Fibroblast of lung (primary cell): Measurements from ENCODE around the gene POM121C. TPM values are rescaled to one million over a fixed set of nuclear protein-coding genes. Genes with fewer than 3 reads are reported as not detected.
"Not testable (repeated sequence)": the region's sequence is repeated elsewhere in the genome, so short reads cannot be mapped to it uniquely, and the experiment has no call there.

Experiments used
- DNase-seq, 2 donors: peaks; one replicate each; pipeline versions ENCODE4 v3.0.0 to v3.0.0-alpha.2; 2010; ENCODE audit warnings: low read depth in 2 of 2
- H2AFZ ChIP-seq: 2 replicates; pipeline ENCODE4 v1.5.1; 2012; ENCODE audit warnings: low read length, control low read depth, inconsistent platforms
- H3K27ac ChIP-seq: 2 replicates; pipeline ENCODE4 v1.5.1; 2011; ENCODE audit warnings: low read length, control low read depth; ENCODE audit not compliant: insufficient read depth
- H3K27me3 ChIP-seq: 2 replicates; pipeline ENCODE4 v1.5.1; 2011; ENCODE audit warnings: mild to moderate bottlenecking, low read length; ENCODE audit not compliant: control insufficient read depth, insufficient read depth
- H3K36me3 ChIP-seq: 2 replicates; pipeline ENCODE4 v1.5.1; 2011; ENCODE audit warnings: low read length; ENCODE audit not compliant: control insufficient read depth, insufficient read depth
- H3K4me1 ChIP-seq: 2 replicates; pipeline ENCODE4 v1.5.1; 2011; ENCODE audit warnings: low read length; ENCODE audit not compliant: control insufficient read depth, insufficient read depth; ENCODE audit errors: extremely low read depth
- H3K4me2 ChIP-seq: 2 replicates; pipeline ENCODE4 v1.5.1; 2011; ENCODE audit warnings: low read length, control low read depth; ENCODE audit not compliant: insufficient read depth; ENCODE audit errors: extremely low read depth
- H3K4me3 ChIP-seq, 4 experiments: fragments of 200-600 bp in 1 of 4; sonication (generic) in 1 of 4; replicated peaks in 1 of 4; 2 replicates each; pipeline ENCODE4 v1.5.1; 2011 to 2016; ENCODE audit warnings: low read length in 4 of 4, low read depth in 3 of 4, mild to moderate bottlenecking in 3 of 4, control low read depth in 2 of 4, inconsistent platforms in 1 of 4, mixed read lengths in 1 of 4; ENCODE audit not compliant: insufficient read depth in 1 of 4; ENCODE audit errors: control extremely low read depth in 1 of 4
- H3K79me2 ChIP-seq: 2 replicates; pipeline ENCODE4 v1.5.1; 2012; ENCODE audit warnings: mild to moderate bottlenecking, low read length, inconsistent platforms; ENCODE audit not compliant: control insufficient read depth, insufficient read depth
- H3K9ac ChIP-seq: 2 replicates; pipeline ENCODE4 v1.5.1; 2011; ENCODE audit warnings: mild to moderate bottlenecking, low read length, control low read depth; ENCODE audit not compliant: insufficient read depth
- H3K9me3 ChIP-seq: 2 replicates; pipeline ENCODE4 v1.5.1; 2012; ENCODE audit warnings: low read depth, low read length; ENCODE audit not compliant: control insufficient read depth, insufficient read depth
- H4K20me1 ChIP-seq: 2 replicates; pipeline ENCODE4 v1.5.1; 2011; ENCODE audit warnings: low read length; ENCODE audit not compliant: control insufficient read depth, insufficient read depth; ENCODE audit errors: extremely low read depth
- polyA plus RNA-seq, 2 donors: library from polyadenylated mRNA; depleted of rRNA in 1 of 2; stranded (reverse) in 1 of 2; unstranded in 1 of 2; fragments of >200 nt; gene quantifications; 2 replicates each; pipeline ENCODE4 v1.2.1, GENCODE V29; 2011 to 2012; ENCODE audit warnings: missing spikeins in 1 of 2
- total RNA-seq: library from RNA; depleted of rRNA; stranded (reverse); fragments of >200 nt; gene quantifications from 2 replicates; pipeline ENCODE4 v1.2.1, GENCODE V29; 2014

The POM121C gene
- total and polyA plus RNA-seq, 2 donors (not counting 1 experiment from before 2014, with no cell fraction given): 6.9 to 14.7 TPM

DNA sequence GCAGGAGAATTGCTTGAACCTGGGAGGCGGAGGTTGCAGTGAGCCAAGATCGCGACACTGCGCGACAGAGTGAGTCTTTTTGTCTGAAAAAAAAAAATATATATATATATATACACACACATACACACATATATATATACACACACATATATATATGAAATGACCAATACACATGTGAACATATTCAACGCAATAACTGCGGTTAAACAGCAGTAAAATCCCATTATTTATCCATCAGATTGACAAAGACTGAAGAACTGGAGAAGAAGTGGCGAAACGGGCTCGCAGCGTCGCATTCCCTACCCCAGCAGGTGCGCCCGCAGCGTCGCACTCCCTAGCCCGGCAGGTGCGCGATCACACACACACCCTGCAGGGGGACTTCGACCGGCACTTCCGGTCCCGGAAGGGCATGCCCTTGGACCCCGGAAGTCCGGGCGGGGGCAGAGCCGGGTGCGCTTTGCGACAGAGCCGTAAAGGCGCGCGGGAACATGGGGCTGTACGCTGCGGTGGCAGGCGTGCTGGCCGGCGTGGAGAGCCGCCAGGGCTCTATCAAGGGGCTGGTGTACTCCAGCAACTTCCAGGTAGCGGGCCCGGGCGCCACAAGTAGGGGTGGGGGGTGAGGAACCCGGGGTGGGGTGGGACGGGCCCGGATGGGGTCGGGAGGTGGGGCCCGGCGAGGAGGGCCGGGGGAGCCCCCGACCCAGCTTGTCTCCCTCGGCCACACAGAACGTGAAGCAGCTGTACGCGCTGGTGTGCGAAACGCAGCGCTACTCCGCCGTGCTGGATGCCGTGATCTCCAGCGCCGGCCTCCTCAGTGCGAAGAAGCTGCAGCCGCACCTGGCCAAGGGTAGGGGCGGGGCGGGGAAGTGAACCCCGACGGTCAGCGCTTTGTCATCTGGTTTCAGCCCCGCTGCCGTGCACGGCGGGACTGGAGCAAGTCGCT, 75.9 kb downstream of the POM121C start:
- not testable (repeated sequence) for H2AFZ ChIP-seq, H3K36me3 ChIP-seq, H3K79me2 ChIP-seq, H4K20me1 ChIP-seq, H3K27me3 ChIP-seq, H3K9ac ChIP-seq, H3K9me3 ChIP-seq, H3K27ac ChIP-seq, DNase-seq, H3K4me2 ChIP-seq, H3K4me1 ChIP-seq
- peak overlapping the region in 1 of 4 experiments; percentile 42 for H3K4me3 ChIP-seq

DNA sequence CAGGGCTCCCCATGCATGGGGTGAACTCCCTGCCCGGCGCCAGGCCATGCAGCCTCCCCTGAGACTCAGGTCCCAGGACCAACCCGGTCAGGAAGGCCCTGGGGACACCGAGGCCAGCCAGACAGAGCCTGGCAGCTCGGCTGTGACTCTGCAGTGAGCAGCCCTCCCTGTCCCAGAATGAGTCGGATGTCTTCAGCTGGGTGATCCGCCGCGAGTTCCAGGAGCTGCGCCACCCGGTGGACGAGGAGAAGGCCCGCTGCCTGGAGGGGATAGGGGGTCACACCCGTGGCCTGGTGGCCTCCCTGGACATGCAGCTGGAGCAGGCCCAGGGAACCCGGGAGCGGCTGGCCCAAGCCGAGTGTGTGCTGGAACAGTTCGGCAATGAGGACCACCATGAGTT, 81.4 kb downstream of the POM121C start:
- H3K9ac ChIP-seq, H2AFZ ChIP-seq, DNase-seq, H3K36me3 ChIP-seq, H3K27ac ChIP-seq, H3K27me3 ChIP-seq, H3K79me2 ChIP-seq, H4K20me1 ChIP-seq, H3K4me3 ChIP-seq, H3K4me1 ChIP-seq, H3K4me2 ChIP-seq, H3K9me3 ChIP-seq: not testable (repeated sequence)

DNA sequence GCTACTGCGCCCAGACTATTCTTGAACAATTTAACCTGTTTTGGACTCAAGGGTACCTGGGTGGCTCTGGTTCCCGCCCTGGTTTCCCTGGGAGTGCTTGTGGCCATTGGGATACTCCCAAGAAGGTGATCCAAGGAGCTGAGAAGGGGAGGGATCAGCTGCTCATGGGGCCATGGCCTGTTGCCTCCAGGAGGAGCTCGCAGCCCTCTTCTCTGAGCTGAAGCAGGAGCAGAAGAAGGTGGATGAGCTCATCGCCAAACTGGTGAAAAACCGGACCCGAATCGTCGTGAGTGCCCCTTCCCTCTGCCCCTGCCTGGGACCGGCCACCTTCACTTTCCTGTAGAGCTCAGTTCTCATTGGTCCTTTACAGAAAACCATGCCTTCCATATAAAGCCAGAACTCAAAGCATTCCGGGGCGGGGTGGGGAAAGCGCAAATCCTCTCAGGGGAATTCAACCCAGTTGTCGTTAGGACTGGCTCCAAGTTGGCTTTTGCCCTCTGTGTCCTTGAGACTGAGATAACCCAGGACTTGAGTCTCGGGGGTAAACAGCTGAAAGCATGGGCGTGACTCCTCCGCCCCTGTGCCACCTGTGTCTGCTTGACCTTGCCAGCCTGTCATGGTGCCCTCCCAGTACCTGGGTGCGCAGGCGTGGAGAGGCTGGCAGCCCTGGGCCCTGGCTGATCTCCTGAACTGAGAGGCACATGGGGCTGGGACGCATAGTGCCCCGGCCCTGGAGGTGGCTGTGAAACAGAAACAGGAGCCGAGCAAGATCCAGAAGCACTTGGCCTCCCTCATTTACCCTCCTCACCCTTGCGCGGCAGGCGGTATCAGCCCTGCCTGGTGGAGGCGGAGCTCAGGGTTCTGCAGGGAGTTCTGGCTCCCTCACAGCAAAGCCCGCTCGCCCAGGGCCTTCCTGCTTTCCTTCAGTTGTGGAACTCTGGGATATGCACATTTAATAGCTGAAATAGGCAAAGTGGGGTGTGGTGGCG, 82.3 kb downstream of the POM121C start:
- H4K20me1 ChIP-seq, H3K27ac ChIP-seq, H3K4me1 ChIP-seq, H3K9me3 ChIP-seq, H3K79me2 ChIP-seq, H3K27me3 ChIP-seq, H3K4me3 ChIP-seq, DNase-seq, H3K36me3 ChIP-seq, H3K4me2 ChIP-seq, H2AFZ ChIP-seq, H3K9ac ChIP-seq: not testable (repeated sequence)

DNA sequence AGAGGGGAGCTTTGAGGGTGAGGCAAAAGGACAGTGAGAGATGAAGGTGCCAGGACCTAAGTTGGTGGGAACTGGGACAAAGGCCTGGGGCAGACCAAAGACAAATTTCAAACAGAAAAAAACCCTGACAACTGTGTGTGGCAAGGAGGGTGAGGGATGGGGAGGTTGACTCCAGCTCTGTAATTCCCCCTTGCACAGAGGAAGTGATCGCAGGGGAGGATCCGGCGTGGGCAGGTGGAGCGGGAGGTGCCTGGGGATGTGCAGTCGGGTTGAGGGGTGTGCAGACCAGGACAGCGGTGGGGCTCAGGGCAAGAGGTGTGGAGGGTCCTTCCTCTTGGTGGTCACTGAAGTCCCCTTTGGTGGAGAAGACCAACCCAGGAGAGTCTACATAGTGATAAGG, 85.5 kb downstream of the POM121C start:
- H3K27ac ChIP-seq, DNase-seq, H3K4me3 ChIP-seq, H3K4me2 ChIP-seq, H3K9ac ChIP-seq, H3K9me3 ChIP-seq, H3K27me3 ChIP-seq, H3K79me2 ChIP-seq, H3K36me3 ChIP-seq, H2AFZ ChIP-seq, H4K20me1 ChIP-seq, H3K4me1 ChIP-seq: not testable (repeated sequence)

DNA sequence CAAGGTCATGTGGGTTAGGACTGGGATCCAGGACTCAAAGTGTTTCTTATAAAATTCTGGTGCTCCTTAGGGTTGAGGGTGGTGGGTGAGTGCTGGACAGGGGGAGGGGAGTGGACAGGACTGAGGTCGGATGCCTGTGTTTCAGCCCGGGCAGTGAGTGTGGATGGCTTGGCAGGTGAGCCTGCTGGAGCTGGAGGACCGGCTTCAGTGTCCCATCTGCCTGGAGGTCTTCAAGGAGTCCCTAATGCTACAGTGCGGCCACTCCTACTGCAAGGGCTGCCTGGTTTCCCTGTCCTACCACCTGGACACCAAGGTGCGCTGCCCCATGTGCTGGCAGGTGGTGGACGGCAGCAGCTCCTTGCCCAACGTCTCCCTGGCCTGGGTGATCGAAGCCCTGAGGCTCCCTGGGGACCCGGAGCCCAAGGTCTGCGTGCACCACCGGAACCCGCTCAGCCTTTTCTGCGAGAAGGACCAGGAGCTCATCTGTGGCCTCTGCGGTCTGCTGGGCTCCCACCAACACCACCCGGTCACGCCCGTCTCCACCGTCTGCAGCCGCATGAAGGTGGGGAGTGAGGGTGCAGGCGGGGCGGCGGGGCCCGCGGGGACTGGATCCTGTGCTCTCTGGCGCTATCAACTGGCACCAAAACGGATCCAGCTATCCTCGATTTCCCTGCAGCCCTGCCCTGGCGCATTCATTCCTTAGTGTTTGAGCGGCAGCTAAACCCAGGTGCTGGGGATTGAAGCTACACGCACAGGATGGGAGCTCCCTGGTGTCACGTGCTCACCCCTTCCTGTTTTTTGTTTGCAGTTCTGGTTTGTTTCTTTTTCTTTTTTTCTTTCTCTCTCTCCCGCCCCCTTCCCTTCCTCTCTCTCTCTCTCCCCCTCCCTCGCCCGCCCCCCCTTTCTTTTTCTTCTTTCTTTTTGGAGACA, 87.1 kb downstream of the POM121C start:
- not testable (repeated sequence) for H3K9ac ChIP-seq, H3K27me3 ChIP-seq, H4K20me1 ChIP-seq, H2AFZ ChIP-seq, H3K9me3 ChIP-seq, H3K27ac ChIP-seq, H3K79me2 ChIP-seq, H3K36me3 ChIP-seq, DNase-seq, H3K4me3 ChIP-seq, H3K4me1 ChIP-seq, H3K4me2 ChIP-seq

DNA sequence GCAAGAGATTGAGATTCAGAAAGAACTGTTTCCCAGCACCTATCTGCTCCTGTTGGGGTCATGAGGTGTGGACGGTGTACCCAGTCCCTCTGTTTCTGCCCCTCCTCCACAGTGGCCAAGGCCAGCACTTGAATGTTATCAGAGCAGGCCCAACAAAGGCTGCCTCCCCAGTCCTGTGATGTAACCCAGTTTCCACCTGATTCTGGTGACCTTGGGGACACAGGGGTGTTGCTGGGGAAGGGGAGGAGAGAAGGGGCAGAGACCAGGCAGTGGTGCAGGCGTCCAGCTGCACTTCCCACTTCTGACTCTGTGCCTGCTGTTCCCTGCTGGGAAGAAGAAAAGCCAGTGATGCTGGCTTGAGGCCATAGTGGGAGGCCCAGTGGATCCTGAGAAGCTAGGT, 88.2 kb downstream of the POM121C start:
- not testable (repeated sequence) for H3K4me1 ChIP-seq, H3K36me3 ChIP-seq, H3K4me3 ChIP-seq, H3K9me3 ChIP-seq, H2AFZ ChIP-seq, DNase-seq, H3K79me2 ChIP-seq, H3K9ac ChIP-seq, H3K4me2 ChIP-seq, H3K27ac ChIP-seq, H3K27me3 ChIP-seq, H4K20me1 ChIP-seq
